HG02642 (cell line): ENCODE data around the gene PLCL2.

Source experiments
- ATAC-seq: cut with Tn5 transposase; IDR thresholded peaks from one replicate; pipeline ENCODE4 v1.9.1; 2021; ENCODE audit warnings: mild to moderate bottlenecking; ENCODE audit not compliant: unreplicated experiment, poor library complexity

Gene PLCL2

GRCh38 chr3:16864610-16865313 is 20.0 kb upstream of the PLCL2 start:
- ATAC-seq = no peak

GRCh38 chr3:16865335-16865734 is 19.4 kb upstream of the PLCL2 start:
- ATAC-seq = no peak

GRCh38 chr3:16866571-16866970 is 18.2 kb upstream of the PLCL2 start:
- ATAC-seq = no peak

GRCh38 chr3:16868513-16868912 is 16.2 kb upstream of the PLCL2 start:
- ATAC-seq = no peak

- no peak for ATAC-seq
Observed at GRCh38 chr3:16869261-16870005, 15.3 kb upstream of the PLCL2 start.

GRCh38 chr3:16871915-16872842 is 12.6 kb upstream of the PLCL2 start:
- ATAC-seq = no peak

- ATAC-seq = no peak
Observed at GRCh38 chr3:16873872-16874271, 10.9 kb upstream of the PLCL2 start.

GRCh38 chr3:16875876-16876550 is 8.7 kb upstream of the PLCL2 start:
- ATAC-seq = no peak

- ATAC-seq = no peak
Observed at GRCh38 chr3:16877505-16877904, 7.2 kb upstream of the PLCL2 start.

- ATAC-seq = no peak
Observed at GRCh38 chr3:16877911-16878310, 6.8 kb upstream of the PLCL2 start.

- no peak for ATAC-seq
Observed at GRCh38 chr3:16881896-16882630, 2.7 kb upstream of the PLCL2 start.

- no peak for ATAC-seq
Observed at GRCh38 chr3:16883057-16883722, 1.6 kb upstream of the PLCL2 start.

GRCh38 chr3:16883723-16884083 is 1.1 kb upstream of the PLCL2 start:
- no peak for ATAC-seq

GRCh38 chr3:16884084-16884747 is 539 bp upstream of the PLCL2 start:
- peak; percentile 52 for ATAC-seq

GRCh38 chr3:16885593-16886302 is 993 bp downstream of the PLCL2 start:
- ATAC-seq = peak; percentile 30

- no peak for ATAC-seq
Observed at GRCh38 chr3:16886303-16886683, 1.5 kb downstream of the PLCL2 start.

GRCh38 chr3:16887130-16887529 is 2.4 kb downstream of the PLCL2 start:
- ATAC-seq = no peak

- no peak for ATAC-seq
Observed at GRCh38 chr3:16888356-16888755, 3.6 kb downstream of the PLCL2 start.
